Mucosa of descending colon (tissue), 3 donors: ENCODE data around the gene FNDC3B. TPM values are rescaled to one million over a fixed set of nuclear protein-coding genes. Genes with fewer than 3 reads are reported as not detected.

ENCODE experiments used
- ATAC-seq: fragments of 200-7000 bp; cut with Tn5 transposase; one replicate; pipeline ENCODE4 v1.9.1; 2020; ENCODE audit warnings: mild to moderate bottlenecking, moderate library complexity
- DNase-seq, 3 donors: peaks; one replicate each; pipeline ENCODE4 v3.0.0-alpha.2; 2020
- H3K36me3 ChIP-seq: fragments of 200-600 bp; one replicate; pipeline ENCODE4 v1.8.0; 2021; ENCODE audit warnings: low read depth, mild to moderate bottlenecking
- H3K4me1 ChIP-seq: fragments of 200-600 bp; one replicate; pipeline ENCODE4 v1.8.0; 2021; ENCODE audit warnings: low read depth, mild to moderate bottlenecking
- H3K4me3 ChIP-seq: fragments of 200-600 bp; one replicate; pipeline ENCODE4 v1.8.0; 2021; ENCODE audit warnings: mild to moderate bottlenecking
- H3K9me3 ChIP-seq: fragments of 200-600 bp; one replicate; pipeline ENCODE4 v1.8.0; 2021; ENCODE audit warnings: mild to moderate bottlenecking
- CTCF ChIP-seq: fragments of 200-600 bp; IDR thresholded peaks from one replicate; pipeline ENCODE4 v1.8.0; 2022; ENCODE audit warnings: antibody characterized with exemption, mild to moderate bottlenecking
- intact Hi-C, 2 donors: fragments of 100-400 bp; cut with DNase I in 1 of 2; cut with micrococcal nuclease in 1 of 2; formaldehyde crosslinking; loops; one replicate each; pipeline versions ENCODE4 v1.11.0 to v1.11.1; 2022; cut with DNase I, micrococcal nuclease
- total RNA-seq, 3 donors: library from RNA; stranded (reverse); fragmentation: NEBNext Ultra II Directional in 2 of 3; extraction: Animal tissue kit (Norgen Biotek cat#: 25700) in 2 of 3; gene quantifications; one replicate each; pipeline versions ENCODE4 v1.2.1 to v1.2.4, GENCODE V29; 2021 to 2023
- donor health status: DM: no; HTN: no; CAD: no; lungs with moderate emphysema.
- donor health status: DM: no; HTN: no; CAD: no.
- donor health status: DM: no; HTN: yes; CAD: no.

FNDC3B gene
- total RNA-seq, 3 donors from 2014 or later: 107 to 132 (median 126) TPM

- Histone ChIP-seq H3K4me1 (peaks cover 16% of the 10 kb centered on the region), H3K4me3 (no peak overlapping the region)
These were observed 66.9 kb downstream of the FNDC3B start for GRCh38 chr3:172106037-172106954.

DNA sequence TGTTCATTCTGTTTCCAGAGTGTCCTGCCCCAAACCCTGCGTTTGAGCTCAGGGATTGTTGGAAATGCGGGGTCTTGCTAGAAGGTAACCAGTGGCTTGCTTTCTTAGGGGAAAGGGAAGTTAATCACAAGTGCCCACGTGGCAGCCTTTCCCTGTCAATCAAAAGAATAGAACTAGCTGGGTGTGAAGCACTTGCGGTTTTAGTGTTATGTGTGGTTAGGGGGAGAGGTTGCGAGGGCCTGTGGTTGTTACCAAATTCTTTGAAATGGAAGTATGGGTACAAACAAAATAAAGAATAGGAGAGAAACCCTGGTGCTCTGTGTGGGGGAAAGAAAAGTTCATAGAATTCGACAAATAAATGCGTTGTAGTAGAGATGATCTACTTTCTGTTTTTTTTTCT lies 67.6 kb downstream of the FNDC3B start:
- Histone ChIP-seq H3K9me3 (no peaks in the 10 kb centered on the region), H3K4me1 (peaks cover 16% of the 10 kb centered on the region), H3K4me3 (no peak overlapping the region), H3K36me3 (no peaks in the 10 kb centered on the region)
- DNase-seq (peak in 1 of 3 donors; percentile 74), ATAC-seq (peak; percentile 63)
- TF ChIP-seq CTCF: no peak
- intact Hi-C loops: no loop called here

More at GRCh38 chr3:172106037-172106954, 66.9 kb downstream of the FNDC3B start:
- no peak for DNase-seq
- Histone ChIP-seq H3K9me3 (no peaks in the 10 kb centered on the region), H3K36me3 (no peaks in the 10 kb centered on the region)
- intact Hi-C loops: no loop called here
- no peak for TF ChIP-seq CTCF
- no peak for ATAC-seq

DNA sequence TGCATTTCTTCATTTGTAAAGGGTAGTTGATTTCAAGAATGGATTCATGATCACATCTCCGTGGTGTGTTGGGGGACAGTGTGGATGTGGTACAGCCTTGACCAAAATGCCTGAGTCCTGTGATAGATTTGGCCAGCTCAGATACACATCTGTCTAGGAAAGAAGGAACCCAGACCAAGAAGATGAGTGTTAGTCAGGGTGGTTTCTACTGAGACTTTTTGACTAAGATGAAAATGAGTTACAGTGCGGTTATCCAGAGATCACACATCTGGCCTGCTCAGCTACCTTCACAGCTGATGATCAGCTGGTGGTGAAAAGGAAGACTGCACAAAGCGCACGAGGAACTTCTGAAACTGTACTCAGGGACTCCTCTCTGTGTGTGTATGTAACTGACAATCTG lies 68.0 kb downstream of the FNDC3B start:
- DNase-seq (no peak), ATAC-seq (peak; percentile 51)
- TF ChIP-seq CTCF: no peak
- Histone ChIP-seq H3K4me1 (peaks cover 16% of the 10 kb centered on the region), H3K36me3 (no peaks in the 10 kb centered on the region), H3K9me3 (no peaks in the 10 kb centered on the region), H3K4me3 (no peak overlapping the region)
- intact Hi-C loops: no loop called here

GRCh38 chr3:172110127-172110779 lies 70.9 kb downstream of the FNDC3B start:
- ATAC-seq: no peak
- no peaks in the 10 kb centered on the region for H3K9me3 ChIP-seq
- H3K36me3 ChIP-seq: no peaks in the 10 kb centered on the region
- intact Hi-C loops: no loop called here
- DNase-seq: no peak
- TF ChIP-seq CTCF: no peak
- H3K4me1 ChIP-seq: peaks cover 5% of the 10 kb centered on the region
- no peak overlapping the region for H3K4me3 ChIP-seq

- Histone ChIP-seq H3K36me3 (no peaks in the 10 kb centered on the region), H3K4me1 (peaks cover 5% of the 10 kb centered on the region), H3K4me3 (no peak overlapping the region), H3K9me3 (no peaks in the 10 kb centered on the region)
- DNase-seq (no peak), ATAC-seq (no peak)
- TF ChIP-seq CTCF: no peak
- intact Hi-C loops: no loop called here
These were observed 71.8 kb downstream of the FNDC3B start for GRCh38 chr3:172111163-172111562.
